HG03460 (cell line): ENCODE measurements around the gene PGM3.

ENCODE experiments used
- ATAC-seq: cut with Tn5 transposase; IDR thresholded peaks from one replicate; pipeline ENCODE4 v1.9.1; 2021; ENCODE audit not compliant: unreplicated experiment

PGM3 gene

GRCh38 chr6:83185096-83185495 is 8.0 kb downstream of the PGM3 start:
- no peak for ATAC-seq

GRCh38 chr6:83183082-83183828 is 9.8 kb downstream of the PGM3 start:
- no peak for ATAC-seq

GRCh38 chr6:83182114-83182513 is 11.0 kb downstream of the PGM3 start:
- ATAC-seq, result no peak

GRCh38 chr6:83180426-83180950 is 12.6 kb downstream of the PGM3 start:
- no peak for ATAC-seq

GRCh38 chr6:83176246-83176645 is 16.8 kb downstream of the PGM3 start:
- no peak for ATAC-seq

- ATAC-seq, result no peak
These were observed 23.6 kb downstream of the PGM3 start for GRCh38 chr6:83169511-83169910.

- ATAC-seq, result no peak
These were observed 24.0 kb downstream of the PGM3 start for GRCh38 chr6:83169106-83169505.

- no peak for ATAC-seq
These were observed 24.5 kb downstream of the PGM3 start for GRCh38 chr6:83168556-83168955.

- no peak for ATAC-seq
These were observed 25.3 kb downstream of the PGM3 start for GRCh38 chr6:83167726-83168278.

- ATAC-seq, result no peak
These were observed 32.9 kb downstream of the PGM3 start for GRCh38 chr6:83160167-83160566.

- no peak for ATAC-seq
These were observed 37.3 kb downstream of the PGM3 start for GRCh38 chr6:83155794-83156193.

GRCh38 chr6:83153883-83154521 is 39.1 kb downstream of the PGM3 start:
- ATAC-seq, result no peak

- ATAC-seq, result no peak
These were observed 40.2 kb downstream of the PGM3 start for GRCh38 chr6:83152913-83153312.

- no peak for ATAC-seq
These were observed 42.0 kb downstream of the PGM3 start for GRCh38 chr6:83151114-83151513.

GRCh38 chr6:83138758-83139157 is 54.3 kb downstream of the PGM3 start:
- ATAC-seq, result no peak

GRCh38 chr6:83138118-83138722 is 54.8 kb downstream of the PGM3 start:
- no peak for ATAC-seq

- no peak for ATAC-seq
These were observed 60.9 kb downstream of the PGM3 start for GRCh38 chr6:83132121-83132520.

- no peak for ATAC-seq
These were observed 65.1 kb downstream of the PGM3 start for GRCh38 chr6:83127976-83128375.

- ATAC-seq, result no peak
These were observed 65.8 kb downstream of the PGM3 start for GRCh38 chr6:83127258-83127657.

GRCh38 chr6:83126807-83127206 is 66.3 kb downstream of the PGM3 start:
- ATAC-seq, result no peak

GRCh38 chr6:83126223-83126622 is 66.8 kb downstream of the PGM3 start:
- ATAC-seq, result no peak

GRCh38 chr6:83125425-83125824 is 67.6 kb downstream of the PGM3 start:
- no peak for ATAC-seq
